Ramos (cell line): ENCODE measurements around the gene ENTPD3.

Source experiments
- in situ Hi-C: fragments of 300-500 bp; cut with MboI; formaldehyde crosslinking; loops from one replicate; pipeline ENCODE4 v1.14.3; 2022; ENCODE audit warnings: low sequenced_read_pairs; ENCODE audit not compliant: unreplicated experiment

ENTPD3 gene

DNA sequence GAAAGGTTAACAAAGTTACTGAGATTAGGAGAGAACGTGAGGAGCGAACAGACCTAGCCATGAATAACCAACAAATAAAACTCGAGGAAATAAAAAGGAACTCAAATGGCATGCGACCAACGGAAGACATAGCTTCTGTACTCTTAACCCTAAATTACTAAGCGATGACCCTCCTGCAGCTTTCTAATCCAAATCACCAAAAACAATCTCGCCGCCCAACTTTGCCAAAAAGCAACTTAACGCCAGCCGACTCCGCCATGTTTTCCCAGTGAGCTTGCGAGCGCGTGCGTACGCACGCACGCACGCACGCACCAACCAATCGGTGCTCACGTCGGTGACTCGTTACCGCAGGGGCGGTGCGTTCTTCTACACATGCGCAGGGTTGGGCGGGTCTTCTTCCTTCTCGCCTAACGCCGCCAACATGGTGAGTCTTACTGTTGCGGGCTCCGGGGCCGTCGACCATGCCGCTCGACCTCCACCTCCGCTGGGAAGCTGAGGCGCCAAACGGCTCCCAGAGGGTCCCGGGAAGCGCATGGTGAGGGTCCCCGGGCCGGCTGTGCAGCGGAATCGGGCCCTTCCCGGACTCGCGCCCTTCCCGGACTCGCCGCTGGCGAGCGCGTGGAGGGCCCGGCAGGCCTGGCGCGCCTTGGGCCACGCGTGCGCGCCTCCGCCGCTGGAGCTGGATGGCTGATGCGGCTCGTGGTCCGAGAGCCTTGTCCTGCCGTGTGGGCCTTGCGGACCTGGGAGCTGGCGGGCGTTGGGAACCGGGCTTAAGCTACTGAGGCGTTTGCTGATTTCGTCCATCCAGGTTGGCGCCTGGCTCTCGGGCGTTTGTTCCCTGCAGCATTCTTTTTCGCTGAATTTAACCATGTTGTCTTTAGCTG is 70.2 kb downstream of the ENTPD3 start, which contains the start of gene RPL14:
TSS of gene RPL14 (plus strand) at position 400 of the 884 bp plus-strand sequence. CDS start at position 533, 133 bp downstream.
- in situ Hi-C loops = loop anchor here (25.0 kb wide), 1 partner anchor 1045 kb away; the partner anchor contains the start of gene RPSA

DNA sequence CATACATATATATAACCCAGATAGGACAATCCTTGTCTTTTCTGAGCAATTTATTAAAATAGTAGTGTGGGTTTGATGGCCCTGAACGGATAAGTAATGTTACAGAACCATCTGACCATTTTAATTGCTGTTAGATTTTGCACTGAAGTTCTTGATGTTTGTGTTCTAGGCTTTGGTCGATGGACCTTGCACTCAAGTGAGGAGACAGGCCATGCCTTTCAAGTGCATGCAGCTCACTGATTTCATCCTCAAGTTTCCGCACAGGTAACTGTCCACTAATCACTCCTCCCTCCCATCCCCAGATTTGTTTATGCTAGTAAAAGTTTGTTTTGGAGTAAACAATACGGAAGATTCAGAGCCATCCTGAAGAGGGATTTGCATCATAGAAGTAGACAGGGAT is 71.5 kb downstream of the ENTPD3 start:
- in situ Hi-C loops = loop anchor here (25.0 kb wide), 1 partner anchor 1046 kb away; the partner anchor contains the start of gene RPSA

DNA sequence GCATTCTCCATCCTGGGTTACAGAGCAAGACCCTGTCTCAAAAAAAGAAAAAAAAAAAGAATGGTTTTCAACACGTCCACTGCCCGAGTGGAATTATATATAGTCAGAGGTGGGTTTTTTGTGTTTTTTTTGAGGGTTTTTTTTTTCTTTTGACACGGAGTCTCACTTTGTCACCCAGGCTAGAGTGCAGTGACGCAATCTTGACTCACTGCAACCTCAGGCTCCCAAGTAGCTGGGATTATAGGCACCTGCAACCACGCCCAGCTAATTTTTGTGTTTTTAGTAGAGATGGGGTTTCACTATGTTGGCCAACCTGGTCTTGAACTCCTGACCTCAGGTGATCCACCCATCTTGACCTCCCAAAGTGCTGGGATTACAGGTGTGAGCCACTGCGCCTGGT is 73.5 kb downstream of the ENTPD3 start:
- in situ Hi-C loops = loop anchor here (25.0 kb wide), 1 partner anchor 1048 kb away; the partner anchor contains the start of gene RPSA

DNA sequence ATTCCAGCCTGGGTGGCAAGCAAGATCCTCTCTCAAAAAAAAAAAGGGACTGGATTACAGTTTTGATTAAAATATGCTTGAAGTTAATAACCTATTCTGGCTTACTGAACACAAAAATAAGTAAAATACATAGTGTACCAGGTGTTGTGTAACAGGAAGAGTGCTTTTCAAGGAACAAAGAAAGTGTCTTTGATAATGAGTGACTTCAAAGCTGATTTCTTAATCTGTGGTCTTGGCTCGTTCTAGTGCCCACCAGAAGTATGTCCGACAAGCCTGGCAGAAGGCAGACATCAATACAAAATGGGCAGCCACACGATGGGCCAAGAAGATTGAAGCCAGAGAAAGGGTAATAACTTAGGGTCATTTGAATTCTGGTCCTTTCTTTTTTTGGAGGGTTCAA is 74.2 kb downstream of the ENTPD3 start:
- in situ Hi-C loops = loop anchor here (25.0 kb wide), 1 partner anchor 1049 kb away; the partner anchor contains the start of gene RPSA

DNA sequence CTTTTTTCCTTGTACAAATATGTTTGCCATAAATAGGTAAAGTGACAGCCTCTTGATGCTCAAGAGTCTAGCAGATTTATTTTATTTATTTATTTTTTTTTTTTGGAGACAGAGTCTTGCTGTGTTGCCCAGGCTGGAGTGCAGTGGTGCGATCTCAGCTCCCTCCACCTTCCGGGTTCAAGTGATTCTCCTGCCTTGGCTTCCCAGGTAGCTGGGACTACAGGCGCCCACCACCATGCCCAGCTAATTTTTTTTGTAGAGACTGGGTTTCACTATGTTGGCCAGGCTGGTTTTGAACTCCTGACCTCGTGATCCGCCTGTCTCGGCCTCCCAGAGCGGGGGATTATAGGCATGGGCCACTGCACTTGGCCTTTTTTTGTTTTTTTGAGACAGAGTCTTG is 75.9 kb downstream of the ENTPD3 start:
- in situ Hi-C loops = loop anchor here (25.0 kb wide), 1 partner anchor 1051 kb away; the partner anchor contains the start of gene RPSA

DNA sequence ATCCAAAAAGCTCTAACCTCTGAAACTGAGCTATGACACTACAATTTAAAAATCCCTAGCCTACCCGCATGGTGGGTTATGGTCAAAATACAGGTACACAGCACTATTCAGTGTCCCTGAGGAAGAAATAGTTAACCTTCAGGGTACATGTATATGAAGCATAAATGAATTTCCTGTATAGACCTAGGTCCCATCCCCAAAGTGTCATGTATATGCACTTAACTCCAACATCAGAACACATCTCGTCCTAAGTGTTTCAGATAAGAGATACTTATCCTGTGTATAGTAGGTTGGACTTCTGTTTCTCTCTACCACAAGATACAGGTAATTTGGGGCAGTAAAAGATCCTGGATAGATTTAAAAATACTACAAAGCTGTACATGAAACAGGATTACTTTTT is 76.6 kb downstream of the ENTPD3 start:
- in situ Hi-C loops = loop anchor here (25.0 kb wide), 1 partner anchor 1051 kb away; the partner anchor contains the start of gene RPSA

DNA sequence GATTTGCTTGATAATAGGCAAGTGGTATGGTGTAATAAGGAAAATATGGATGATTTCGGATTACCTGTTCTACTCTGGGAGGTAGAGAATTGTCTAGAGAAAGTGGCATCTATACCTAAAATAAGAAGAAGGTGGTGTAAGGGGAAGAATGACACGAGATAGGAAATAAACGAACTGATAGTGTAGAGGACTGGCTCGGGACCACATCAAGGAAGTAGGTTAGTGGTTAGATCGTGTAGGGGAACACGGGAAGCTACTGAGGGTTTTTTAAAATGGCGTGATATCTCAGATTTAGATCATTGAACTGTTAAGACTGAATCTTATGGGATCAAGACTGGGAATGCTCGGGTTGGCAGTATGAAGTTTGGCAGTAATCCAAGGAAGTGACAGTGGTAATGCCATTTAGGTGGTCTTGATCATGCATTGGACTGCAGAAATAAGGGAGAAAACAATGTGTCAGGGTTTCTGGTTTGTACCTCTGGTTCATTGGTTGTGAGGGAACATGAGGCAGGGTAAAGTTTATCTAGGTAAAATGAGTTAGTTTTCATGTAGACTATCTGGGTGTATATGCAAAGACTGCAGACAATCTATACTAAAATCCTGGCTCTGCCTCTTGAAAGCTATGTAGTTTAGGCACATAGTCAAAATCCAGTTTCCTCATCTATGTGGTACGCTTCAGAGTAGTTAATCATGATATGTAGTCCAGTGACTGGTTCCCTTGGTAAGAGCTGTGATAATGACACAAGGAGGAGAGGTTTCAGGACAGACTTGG is 77.5 kb downstream of the ENTPD3 start:
- in situ Hi-C loops = loop anchor here (25.0 kb wide), 1 partner anchor 1052 kb away; the partner anchor contains the start of gene RPSA

DNA sequence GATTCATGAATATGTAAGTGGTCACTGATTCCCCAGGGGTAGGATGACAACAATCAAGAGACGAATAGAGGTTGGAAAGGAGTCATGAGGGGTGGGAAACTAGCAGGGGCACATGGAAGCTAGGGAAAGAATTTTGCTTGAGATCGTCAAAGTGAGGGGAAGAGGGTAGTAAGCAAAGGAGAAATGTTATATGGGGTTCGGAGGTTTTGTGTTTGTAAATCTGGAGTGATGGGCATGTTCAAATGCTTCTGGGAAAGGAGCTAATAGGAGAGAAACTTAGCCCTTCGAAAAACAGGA is 78.1 kb downstream of the ENTPD3 start:
- in situ Hi-C loops = loop anchor here (25.0 kb wide), 1 partner anchor 1053 kb away; the partner anchor contains the start of gene RPSA

DNA sequence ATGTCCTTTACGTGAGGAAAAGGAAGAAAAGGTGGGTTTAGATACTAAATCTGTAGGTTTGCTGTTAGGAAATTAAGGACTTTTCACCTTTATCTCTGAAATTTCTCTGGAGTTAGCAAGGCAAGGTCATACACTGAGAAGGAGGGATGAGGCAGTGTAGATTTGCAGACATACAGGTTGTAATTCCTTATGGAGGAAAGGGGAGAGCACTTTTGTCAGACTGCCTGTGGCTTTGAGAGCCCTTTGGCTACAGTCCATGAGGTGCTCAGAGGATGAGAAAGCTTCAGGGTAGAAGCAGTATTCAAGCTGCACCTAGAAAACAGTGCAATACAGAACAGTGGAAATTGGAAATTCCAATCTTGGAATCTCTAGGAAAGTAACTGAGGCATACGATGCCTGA is 78.5 kb downstream of the ENTPD3 start:
- in situ Hi-C loops = loop anchor here (25.0 kb wide), 1 partner anchor 1053 kb away; the partner anchor contains the start of gene RPSA

DNA sequence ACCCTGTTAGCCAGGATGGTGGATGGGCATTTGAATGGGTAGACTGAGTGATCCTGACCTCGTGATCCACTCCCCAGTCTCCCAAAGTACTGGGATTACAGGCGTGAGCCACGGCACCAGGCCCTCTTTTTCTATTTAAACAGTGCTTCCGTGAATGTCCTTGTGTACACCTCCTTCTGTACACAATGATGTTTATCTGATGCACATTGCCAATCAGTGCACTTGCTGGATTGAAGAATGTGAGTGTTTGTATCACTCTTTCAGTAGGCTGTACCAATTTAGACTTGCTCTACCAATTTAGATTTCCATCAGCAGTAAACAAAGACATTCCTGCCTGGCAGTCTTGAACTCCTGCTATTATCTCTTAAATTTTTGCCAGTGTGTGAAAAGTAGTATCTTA is 81.0 kb downstream of the ENTPD3 start:
- in situ Hi-C loops = loop anchor here (25.0 kb wide), 1 partner anchor 1056 kb away; the partner anchor contains the start of gene RPSA

DNA sequence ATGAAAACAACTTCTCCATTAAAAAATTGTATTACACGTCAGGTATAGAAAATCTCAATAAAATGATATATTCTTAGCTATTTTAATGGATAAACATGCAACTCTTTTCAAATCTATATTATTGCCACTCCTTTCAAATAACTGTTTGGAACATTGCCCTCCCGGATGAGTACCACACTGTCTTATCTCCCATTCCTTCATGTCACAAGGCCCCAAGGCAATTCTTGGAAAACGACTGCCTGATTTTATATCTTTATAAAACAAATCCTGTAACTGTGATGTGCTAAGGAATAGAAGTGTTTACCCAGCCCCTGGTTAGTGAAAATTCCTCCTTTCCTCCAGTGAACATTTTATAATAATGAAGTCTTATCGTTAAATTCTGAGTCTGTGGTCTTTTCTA is 83.7 kb downstream of the ENTPD3 start:
- in situ Hi-C loops = loop anchor here (25.0 kb wide), 1 partner anchor 1058 kb away; the partner anchor contains the start of gene RPSA

DNA sequence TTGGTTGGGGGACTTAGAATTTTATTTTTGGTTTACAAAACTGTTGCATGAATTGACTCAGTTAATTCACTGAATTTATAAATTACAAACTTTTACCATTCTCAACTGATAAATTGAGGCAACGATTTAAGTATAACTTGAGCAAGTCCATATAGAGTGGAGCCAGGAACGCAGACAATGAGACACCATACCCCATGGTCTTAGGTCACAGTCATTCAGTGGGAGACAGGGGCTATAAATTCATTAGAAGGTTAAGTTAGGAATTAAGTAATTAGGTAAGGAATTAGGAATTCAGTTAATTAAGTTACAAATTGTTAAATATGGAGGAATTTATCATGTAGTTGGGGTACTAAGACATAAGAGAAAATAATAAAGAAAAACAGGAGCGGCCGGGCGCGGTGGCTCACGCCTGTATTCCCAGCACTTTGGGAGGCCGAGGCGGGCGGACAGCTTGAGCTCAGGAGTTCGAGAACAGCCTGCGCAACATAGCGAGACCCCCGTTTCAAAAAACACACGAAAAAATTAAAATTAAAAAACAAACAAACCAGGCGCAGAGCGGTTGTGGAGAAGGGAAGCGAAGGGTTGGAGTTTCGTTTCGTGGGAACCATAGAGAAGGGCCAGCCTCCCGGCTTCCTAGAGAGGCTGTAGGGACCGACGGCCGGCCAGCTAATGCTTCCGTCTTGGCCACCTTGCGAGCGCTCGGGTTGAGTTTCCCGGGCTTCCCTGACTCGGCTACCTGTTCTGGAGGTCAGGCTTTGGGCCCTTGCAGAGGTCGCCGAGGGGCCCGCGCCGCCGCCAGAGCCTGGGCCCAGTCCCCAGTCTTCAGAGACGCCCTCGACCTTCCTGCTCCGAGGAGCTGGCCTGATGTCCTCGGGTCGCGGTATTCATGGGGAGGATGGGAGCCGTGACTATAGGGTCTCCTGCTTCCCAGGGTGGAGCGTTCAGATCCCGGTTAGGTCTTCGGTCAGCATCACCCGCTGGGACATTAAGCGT is 89.8 kb downstream of the ENTPD3 start, which contains the start of gene ZNF619:
TSS of gene ZNF619 (plus strand) at position 645 of the 993 bp plus-strand sequence. CDS start 858 bp downstream, outside the sequence.
- in situ Hi-C loops = no loop called here

DNA sequence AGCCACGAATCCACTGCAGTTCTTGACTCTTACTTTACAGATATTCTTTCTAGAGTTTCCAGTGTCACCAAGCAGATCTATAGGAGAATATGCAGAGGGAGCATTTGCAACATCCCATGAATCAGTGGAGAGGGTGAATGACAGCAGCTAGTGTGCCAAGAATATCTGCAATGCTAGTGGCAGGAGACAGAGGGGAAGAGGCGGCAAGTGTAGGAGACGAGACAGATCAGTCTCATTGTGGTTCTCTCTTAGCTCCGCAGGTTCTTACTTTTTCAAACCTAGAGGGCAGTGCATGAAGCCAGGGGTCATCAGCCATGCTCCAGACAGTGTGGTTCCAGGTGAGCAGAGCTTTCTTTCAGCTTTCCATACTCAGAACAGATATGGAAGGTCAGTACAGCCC is 90.7 kb downstream of the ENTPD3 start:
- in situ Hi-C loops = no loop called here
